Liver (tissue), 9 donors: ENCODE data around the gene ZGLP1. TPM values are rescaled to one million over a fixed set of nuclear protein-coding genes. Genes with fewer than 3 reads are reported as not detected.

Experiments
- DNase-seq: peaks from one replicate; pipeline ENCODE4 v3.0.0-alpha.2; 2017; ENCODE audit warnings: low spot score
- H3K27ac ChIP-seq, 2 donors: one replicate each; pipeline ENCODE4 v1.7.0; 2013; ENCODE audit warnings: inconsistent platforms in 2 of 2, low read length in 2 of 2, control low read depth in 1 of 2, low read depth in 1 of 2, mild to moderate bottlenecking in 1 of 2
- H3K27me3 ChIP-seq, 4 donors: one replicate each; pipeline versions ENCODE4 v1.6.1 to v1.7.0; 2013; ENCODE audit warnings: low read length in 3 of 4, inconsistent platforms in 1 of 4, mild to moderate bottlenecking in 1 of 4, moderate library complexity in 1 of 4; ENCODE audit not compliant: control insufficient read depth in 4 of 4, insufficient read depth in 4 of 4
- H3K36me3 ChIP-seq, 4 donors: one replicate each; pipeline versions ENCODE4 v1.6.1 to v1.7.0; 2013; ENCODE audit warnings: low read length in 3 of 4, mild to moderate bottlenecking in 3 of 4, low read depth in 1 of 4, moderate library complexity in 1 of 4; ENCODE audit not compliant: control insufficient read depth in 4 of 4, insufficient read depth in 3 of 4
- H3K4me1 ChIP-seq, 4 donors: one replicate each; pipeline versions ENCODE4 v1.6.1 to v1.7.0; 2013; ENCODE audit warnings: low read length in 3 of 4, mild to moderate bottlenecking in 3 of 4, moderate library complexity in 1 of 4; ENCODE audit not compliant: control insufficient read depth in 4 of 4, insufficient read depth in 4 of 4
- H3K4me3 ChIP-seq, 3 donors: one replicate each; pipeline versions ENCODE4 v1.6.1 to v1.7.0; 2013; ENCODE audit warnings: low read length in 3 of 3, control low read depth in 1 of 3, low read depth in 1 of 3, mild to moderate bottlenecking in 1 of 3
- H3K9ac ChIP-seq, 2 donors: one replicate each; pipeline ENCODE4 v1.7.0; 2013; ENCODE audit warnings: low read length in 2 of 2, mild to moderate bottlenecking in 2 of 2, moderate library complexity in 2 of 2, control low read depth in 1 of 2, low read depth in 1 of 2
- H3K9me3 ChIP-seq, 4 donors: one replicate each; pipeline versions ENCODE4 v1.6.1 to v1.7.0; 2013; ENCODE audit warnings: low read length in 3 of 4; ENCODE audit not compliant: control insufficient read depth in 4 of 4
- ATF3 ChIP-seq: IDR thresholded peaks from 2 replicates; pipeline ENCODE4 v1.6.1; 2016; ENCODE audit warnings: antibody characterized with exemption
- CTCF ChIP-seq: fragments of 150-350 bp; IDR thresholded peaks from 2 replicates; pipeline ENCODE4 v1.5.1; 2017; ENCODE audit warnings: improper control_type of control experiment, low read depth, low read length; ENCODE audit not compliant: missing input control
- EGR1 ChIP-seq, 2 donors: IDR thresholded peaks; 2 replicates each; pipeline ENCODE4 v1.6.1; 2016 to 2018; ENCODE audit warnings: antibody characterized with exemption in 2 of 2, low read depth in 2 of 2
- FOXA1 ChIP-seq: IDR thresholded peaks from 2 replicates; pipeline ENCODE4 v1.6.1; 2016; ENCODE audit warnings: antibody characterized with exemption
- GABPA ChIP-seq, 2 donors: IDR thresholded peaks in 1 of 2; conservative IDR thresholded peaks in 1 of 2; 2 replicates each; pipeline ENCODE4 v1.6.1; 2016; ENCODE audit warnings: antibody characterized with exemption in 2 of 2, mild to moderate bottlenecking in 1 of 2, moderate library complexity in 1 of 2
- HNF4A ChIP-seq, 2 donors: conservative IDR thresholded peaks; 2 replicates each; pipeline ENCODE4 v1.6.1; 2016; ENCODE audit warnings: antibody characterized with exemption in 2 of 2, mild to moderate bottlenecking in 2 of 2
- HNF4G ChIP-seq: IDR thresholded peaks from 2 replicates; pipeline ENCODE4 v1.6.1; 2016; ENCODE audit warnings: antibody characterized with exemption
- JUND ChIP-seq, 2 donors: IDR thresholded peaks; 2 replicates each; pipeline ENCODE4 v1.6.1; 2016; ENCODE audit warnings: antibody characterized with exemption in 2 of 2
- NR2F2 ChIP-seq: IDR thresholded peaks from 2 replicates; pipeline ENCODE4 v1.6.1; 2016; ENCODE audit warnings: antibody characterized with exemption
- RAD21 ChIP-seq, 2 donors: IDR thresholded peaks; 2 replicates each; pipeline ENCODE4 v1.6.1; 2016; ENCODE audit warnings: antibody characterized with exemption in 2 of 2, mild to moderate bottlenecking in 2 of 2
- RXRA ChIP-seq, 2 donors: IDR thresholded peaks; 2 replicates each; pipeline ENCODE4 v1.6.1; 2017 to 2018; ENCODE audit warnings: antibody characterized with exemption in 2 of 2, mild to moderate bottlenecking in 1 of 2
- SP1 ChIP-seq: IDR thresholded peaks from 2 replicates; pipeline ENCODE4 v1.6.1; 2018; ENCODE audit warnings: antibody characterized with exemption, mild to moderate bottlenecking
- TAF1 ChIP-seq: conservative IDR thresholded peaks from 2 replicates; pipeline ENCODE4 v1.6.1; 2016; ENCODE audit warnings: antibody characterized with exemption, mild to moderate bottlenecking
- YY1 ChIP-seq: IDR thresholded peaks from 2 replicates; pipeline ENCODE4 v1.6.1; 2016; ENCODE audit warnings: antibody characterized with exemption, mild to moderate bottlenecking
- WGBS: extraction: QIAGEN DNeasy Blood & Tissue Kit; methylation state at CpG from one replicate; pipeline ENCODE4 v1.1.7; 2013; 5-methylcytosine and 5-hydroxymethylcytosine counted together
- polyA plus RNA-seq, 2 donors: library from polyadenylated mRNA; stranded (reverse) in 1 of 2; unstranded in 1 of 2; fragments of 200-250 nt in 1 of 2; fragments of >200 nt in 1 of 2; fragmentation: Nextera tagmentation in 1 of 2; extraction: Ambion mirVana in 1 of 2; gene quantifications; one replicate each; pipeline versions ENCODE4 v1.2.1 to v1.2.3, GENCODE V29; 2013 to 2015
- total RNA-seq, 2 donors: library from RNA; depleted of rRNA; stranded (reverse); fragments of >200 nt; gene quantifications; one replicate each; pipeline ENCODE4 v1.2.3, GENCODE V29; 2014
- TF ChIP-seq, protein P1 (sequence below): IDR thresholded peaks from 2 replicates; pipeline ENCODE4 v1.6.1; 2016; ENCODE audit warnings: antibody characterized with exemption, mild to moderate bottlenecking
- TF ChIP-seq, protein P2 (sequence below): IDR thresholded peaks from 2 replicates; pipeline ENCODE4 v1.6.1; 2016; ENCODE audit warnings: antibody characterized with exemption
- donor health status: healthy.
- donor health status: healthy.
- donor health status: healthy.
- donor health status: healthy.
- donor health status: healthy.

ZGLP1 gene
- total and polyA plus RNA-seq, 4 donors, result 0.61 to 1.2 (median 0.82) TPM

DNA sequence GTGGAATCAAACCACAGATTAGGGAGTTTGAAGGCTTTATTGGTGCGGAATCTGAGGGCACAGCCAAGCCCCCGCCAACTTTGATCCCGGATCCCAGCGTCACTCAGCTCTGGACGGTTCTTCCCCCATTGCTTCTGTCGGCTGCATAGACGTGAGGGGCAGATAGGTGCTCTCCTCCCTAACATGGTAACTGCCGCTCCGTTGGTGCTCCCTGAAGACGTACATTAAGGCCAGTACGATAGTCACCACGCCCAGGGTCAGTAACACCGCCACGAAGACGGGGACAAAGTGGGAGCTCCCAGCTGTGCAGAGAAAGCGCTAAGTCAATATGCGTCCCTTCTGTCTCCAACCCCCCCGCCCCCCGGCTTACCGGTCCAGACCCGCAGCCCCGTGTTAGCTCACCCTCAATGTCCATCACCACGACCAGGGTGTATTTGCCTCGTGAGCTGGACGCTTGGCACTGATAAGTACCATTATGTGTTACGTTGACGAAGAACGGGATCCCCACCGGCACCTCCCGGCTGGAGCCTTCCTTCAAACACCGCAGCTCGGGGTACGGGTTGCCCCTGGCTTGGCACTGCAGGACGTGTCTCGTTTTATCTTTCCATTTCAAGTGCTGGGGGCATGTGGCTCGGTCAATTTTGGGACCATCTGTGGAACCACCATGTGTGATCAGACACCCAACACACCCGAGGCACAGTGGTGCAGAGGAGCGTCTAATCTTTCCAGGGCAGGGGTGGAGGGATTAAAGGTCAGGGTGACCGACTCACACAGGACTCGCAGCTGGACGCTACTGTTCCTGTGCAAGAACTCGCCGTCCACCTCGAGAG is 24.4 kb upstream of the ZGLP1 start:
- peaks cover 2 to 14% (median 6%) of the 10 kb centered on the region in 4 donors for H3K36me3 ChIP-seq
- DNase-seq, result peak; percentile 42
- peak overlapping the region; percentile 73 to 95 for H3K27ac ChIP-seq
- TF ChIP-seq, protein P1, sequence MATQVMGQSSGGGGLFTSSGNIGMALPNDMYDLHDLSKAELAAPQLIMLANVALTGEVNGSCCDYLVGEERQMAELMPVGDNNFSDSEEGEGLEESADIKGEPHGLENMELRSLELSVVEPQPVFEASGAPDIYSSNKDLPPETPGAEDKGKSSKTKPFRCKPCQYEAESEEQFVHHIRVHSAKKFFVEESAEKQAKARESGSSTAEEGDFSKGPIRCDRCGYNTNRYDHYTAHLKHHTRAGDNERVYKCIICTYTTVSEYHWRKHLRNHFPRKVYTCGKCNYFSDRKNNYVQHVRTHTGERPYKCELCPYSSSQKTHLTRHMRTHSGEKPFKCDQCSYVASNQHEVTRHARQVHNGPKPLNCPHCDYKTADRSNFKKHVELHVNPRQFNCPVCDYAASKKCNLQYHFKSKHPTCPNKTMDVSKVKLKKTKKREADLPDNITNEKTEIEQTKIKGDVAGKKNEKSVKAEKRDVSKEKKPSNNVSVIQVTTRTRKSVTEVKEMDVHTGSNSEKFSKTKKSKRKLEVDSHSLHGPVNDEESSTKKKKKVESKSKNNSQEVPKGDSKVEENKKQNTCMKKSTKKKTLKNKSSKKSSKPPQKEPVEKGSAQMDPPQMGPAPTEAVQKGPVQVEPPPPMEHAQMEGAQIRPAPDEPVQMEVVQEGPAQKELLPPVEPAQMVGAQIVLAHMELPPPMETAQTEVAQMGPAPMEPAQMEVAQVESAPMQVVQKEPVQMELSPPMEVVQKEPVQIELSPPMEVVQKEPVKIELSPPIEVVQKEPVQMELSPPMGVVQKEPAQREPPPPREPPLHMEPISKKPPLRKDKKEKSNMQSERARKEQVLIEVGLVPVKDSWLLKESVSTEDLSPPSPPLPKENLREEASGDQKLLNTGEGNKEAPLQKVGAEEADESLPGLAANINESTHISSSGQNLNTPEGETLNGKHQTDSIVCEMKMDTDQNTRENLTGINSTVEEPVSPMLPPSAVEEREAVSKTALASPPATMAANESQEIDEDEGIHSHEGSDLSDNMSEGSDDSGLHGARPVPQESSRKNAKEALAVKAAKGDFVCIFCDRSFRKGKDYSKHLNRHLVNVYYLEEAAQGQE, result no peak
- TF ChIP-seq GABPA (IDR thresholded peaks at IDR 0.05 in 1 of 2, conservative IDR thresholded peaks at IDR 0.05 in 1 of 2) (no peak), SP1 (peak; percentile 0), NR2F2 (no peak), YY1 (no peak), ATF3 (no peak), CTCF (no peak), HNF4A (conservative IDR thresholded peaks at IDR 0.05) (peak; percentile 6 to 9), EGR1 (IDR thresholded peaks at IDR 0.05; ENCODE audit: low read depth in 2 of 2) (no peak), RXRA (IDR thresholded peaks at IDR 0.05) (no peak), FOXA1 (no peak), TAF1 (no peak), JUND (IDR thresholded peaks at IDR 0.05) (no peak), HNF4G (no peak), RAD21 (IDR thresholded peaks at IDR 0.05) (peak in 1 of 2 donors; percentile 2)
- TF ChIP-seq, protein P2, sequence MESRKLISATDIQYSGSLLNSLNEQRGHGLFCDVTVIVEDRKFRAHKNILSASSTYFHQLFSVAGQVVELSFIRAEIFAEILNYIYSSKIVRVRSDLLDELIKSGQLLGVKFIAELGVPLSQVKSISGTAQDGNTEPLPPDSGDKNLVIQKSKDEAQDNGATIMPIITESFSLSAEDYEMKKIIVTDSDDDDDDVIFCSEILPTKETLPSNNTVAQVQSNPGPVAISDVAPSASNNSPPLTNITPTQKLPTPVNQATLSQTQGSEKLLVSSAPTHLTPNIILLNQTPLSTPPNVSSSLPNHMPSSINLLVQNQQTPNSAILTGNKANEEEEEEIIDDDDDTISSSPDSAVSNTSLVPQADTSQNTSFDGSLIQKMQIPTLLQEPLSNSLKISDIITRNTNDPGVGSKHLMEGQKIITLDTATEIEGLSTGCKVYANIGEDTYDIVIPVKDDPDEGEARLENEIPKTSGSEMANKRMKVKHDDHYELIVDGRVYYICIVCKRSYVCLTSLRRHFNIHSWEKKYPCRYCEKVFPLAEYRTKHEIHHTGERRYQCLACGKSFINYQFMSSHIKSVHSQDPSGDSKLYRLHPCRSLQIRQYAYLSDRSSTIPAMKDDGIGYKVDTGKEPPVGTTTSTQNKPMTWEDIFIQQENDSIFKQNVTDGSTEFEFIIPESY, result no peak
- H3K9me3 ChIP-seq, result no peaks in the 10 kb centered on the region
- H3K27me3 ChIP-seq, result no peaks in the 10 kb centered on the region
- peak overlapping the region; percentile 77 to 93 (median 84) for H3K4me3 ChIP-seq
- peak overlapping the region; percentile 59 to 73 for H3K9ac ChIP-seq
- H3K4me1 ChIP-seq, result peaks cover 10 to 45% (median 33%) of the 10 kb centered on the region in 4 donors
- 11% methylated on average over 44 of the region's 44 CpGs for WGBS
